ENCODE results near the gene ATP9B.

The ATP9B gene

GRCh38 chr18:79211844-79212243 lies 142.7 kb downstream of the ATP9B start:
- TF ChIP-seq, protein P1, sequence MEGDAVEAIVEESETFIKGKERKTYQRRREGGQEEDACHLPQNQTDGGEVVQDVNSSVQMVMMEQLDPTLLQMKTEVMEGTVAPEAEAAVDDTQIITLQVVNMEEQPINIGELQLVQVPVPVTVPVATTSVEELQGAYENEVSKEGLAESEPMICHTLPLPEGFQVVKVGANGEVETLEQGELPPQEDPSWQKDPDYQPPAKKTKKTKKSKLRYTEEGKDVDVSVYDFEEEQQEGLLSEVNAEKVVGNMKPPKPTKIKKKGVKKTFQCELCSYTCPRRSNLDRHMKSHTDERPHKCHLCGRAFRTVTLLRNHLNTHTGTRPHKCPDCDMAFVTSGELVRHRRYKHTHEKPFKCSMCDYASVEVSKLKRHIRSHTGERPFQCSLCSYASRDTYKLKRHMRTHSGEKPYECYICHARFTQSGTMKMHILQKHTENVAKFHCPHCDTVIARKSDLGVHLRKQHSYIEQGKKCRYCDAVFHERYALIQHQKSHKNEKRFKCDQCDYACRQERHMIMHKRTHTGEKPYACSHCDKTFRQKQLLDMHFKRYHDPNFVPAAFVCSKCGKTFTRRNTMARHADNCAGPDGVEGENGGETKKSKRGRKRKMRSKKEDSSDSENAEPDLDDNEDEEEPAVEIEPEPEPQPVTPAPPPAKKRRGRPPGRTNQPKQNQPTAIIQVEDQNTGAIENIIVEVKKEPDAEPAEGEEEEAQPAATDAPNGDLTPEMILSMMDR (IDR thresholded peaks at IDR 0.05; ENCODE audit: insufficient read depth, low read depth, low read length, missing control alignments): no peak
- no peak overlapping the region for H3K4me3 ChIP-seq (ENCODE audit: low read length)
- DNase-seq (ENCODE audit: low read depth): peak; percentile 29

DNA sequence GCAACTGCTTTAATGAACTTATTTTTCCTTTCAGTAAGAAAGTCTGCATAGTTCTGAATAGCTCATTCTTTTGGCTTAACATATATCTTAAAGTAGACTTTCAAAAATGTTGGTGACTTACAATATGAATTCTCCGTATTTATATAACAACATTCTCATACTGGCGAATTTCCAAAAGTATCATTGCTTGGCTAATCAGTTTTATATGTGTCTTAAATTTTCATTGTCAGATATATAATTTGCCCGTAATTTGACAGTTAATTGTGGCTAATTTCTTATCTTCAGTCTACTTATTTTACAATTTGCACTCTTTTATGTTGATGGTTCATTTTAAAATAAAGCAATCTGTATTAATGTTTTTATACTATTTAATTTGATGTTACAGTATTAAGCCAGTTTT lies 144.9 kb downstream of the ATP9B start:
- no peak for DNase-seq (ENCODE audit: low read depth)
- no peak overlapping the region for H3K4me3 ChIP-seq (ENCODE audit: low read length)
- TF ChIP-seq, protein P1 (IDR thresholded peaks at IDR 0.05; ENCODE audit: insufficient read depth, low read depth, low read length, missing control alignments): no peak

- TF ChIP-seq, protein P1 (IDR thresholded peaks at IDR 0.05; ENCODE audit: insufficient read depth, low read depth, low read length, missing control alignments): no peak
- no peak for DNase-seq (ENCODE audit: low read depth)
- no peak overlapping the region for H3K4me3 ChIP-seq (ENCODE audit: low read length)
Measured at GRCh38 chr18:79216176-79216575, 147.0 kb downstream of the ATP9B start.

DNA sequence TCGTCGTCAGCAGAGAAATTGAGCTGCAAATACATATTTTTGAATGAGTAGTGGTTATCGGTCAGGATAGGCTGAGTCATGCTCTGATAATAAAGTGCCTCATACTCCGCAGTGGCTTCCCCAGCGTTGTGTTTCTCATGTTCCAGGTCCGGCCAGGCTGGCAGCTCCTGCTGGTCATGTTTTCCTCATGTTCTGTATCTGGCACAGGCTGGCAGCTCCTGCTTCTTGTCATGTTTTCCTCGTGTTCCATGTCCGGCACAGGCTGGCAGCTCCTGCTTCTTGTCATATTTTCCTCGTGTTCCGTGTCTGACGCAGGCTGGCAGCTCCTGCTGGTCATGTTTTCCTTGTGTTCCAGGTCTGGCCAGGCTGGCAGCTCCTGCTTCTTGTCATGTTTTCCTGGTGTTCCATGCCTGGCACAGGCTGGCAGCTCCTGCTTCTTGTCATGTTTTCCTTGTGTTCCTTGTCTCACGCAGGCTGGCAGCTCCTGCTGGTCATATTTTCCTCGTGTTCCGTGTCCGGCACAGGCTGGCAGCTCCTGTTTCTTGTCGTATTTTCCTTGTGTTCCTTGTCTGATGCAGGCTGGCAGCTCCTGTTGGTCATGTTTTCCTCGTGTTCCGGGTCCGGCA lies 148.9 kb downstream of the ATP9B start:
- DNase-seq (ENCODE audit: low read depth): no peak
- H3K4me3 ChIP-seq (ENCODE audit: low read length): no peak overlapping the region
- TF ChIP-seq, protein P1 (IDR thresholded peaks at IDR 0.05; ENCODE audit: insufficient read depth, low read depth, low read length, missing control alignments): no peak

GRCh38 chr18:79218605-79219190 lies 149.5 kb downstream of the ATP9B start:
- H3K4me3 ChIP-seq (ENCODE audit: low read length): no peak overlapping the region
- no peak for DNase-seq (ENCODE audit: low read depth)
- TF ChIP-seq, protein P1 (IDR thresholded peaks at IDR 0.05; ENCODE audit: insufficient read depth, low read depth, low read length, missing control alignments): no peak

DNA sequence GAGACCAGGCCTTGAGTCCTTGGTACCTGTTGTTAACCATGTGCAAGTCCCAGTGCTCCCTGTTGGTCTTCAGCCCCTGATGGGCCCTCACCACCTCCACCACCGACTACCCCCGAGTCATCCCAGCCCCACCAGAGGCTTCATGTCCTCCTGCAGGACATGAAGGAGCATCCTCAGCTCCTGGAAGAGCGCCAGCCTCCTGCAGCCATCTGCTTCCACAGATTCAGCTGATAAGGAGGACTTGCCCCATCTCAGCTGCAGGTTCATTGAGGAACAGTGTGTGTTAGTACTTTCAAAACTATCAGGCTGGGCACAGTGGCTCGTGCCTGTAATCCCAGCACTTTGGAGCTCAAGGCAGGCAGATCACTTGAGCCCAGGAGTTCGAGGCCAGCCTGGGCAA lies 151.9 kb downstream of the ATP9B start:
- DNase-seq (ENCODE audit: low read depth): no peak
- TF ChIP-seq, protein P1 (IDR thresholded peaks at IDR 0.05; ENCODE audit: insufficient read depth, low read depth, low read length, missing control alignments): no peak
- H3K4me3 ChIP-seq (ENCODE audit: low read length): no peak overlapping the region

DNA sequence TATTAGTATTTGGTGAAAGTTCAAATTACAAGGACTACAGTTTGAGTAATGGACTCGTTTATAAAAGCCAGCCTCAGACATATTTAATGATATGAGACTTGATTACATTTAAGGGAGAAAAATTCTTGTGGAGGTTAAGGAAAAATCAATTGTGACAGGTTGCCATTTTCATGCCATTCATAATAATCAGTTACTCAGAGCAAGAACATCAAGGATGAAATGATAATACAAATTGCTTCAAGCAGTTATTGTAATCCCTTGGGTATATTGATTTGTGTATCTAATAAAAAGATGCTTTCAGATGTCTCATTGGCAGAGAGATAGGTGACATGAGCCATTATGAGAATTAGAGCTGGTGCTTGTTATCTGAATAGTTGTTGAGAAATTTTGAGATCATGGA lies 153.6 kb downstream of the ATP9B start:
- TF ChIP-seq, protein P1 (IDR thresholded peaks at IDR 0.05; ENCODE audit: insufficient read depth, low read depth, low read length, missing control alignments): no peak
- H3K4me3 ChIP-seq (ENCODE audit: low read length): no peak overlapping the region
- DNase-seq (ENCODE audit: low read depth): no peak

Data from epithelial cell of esophagus (primary cell).